Uterus (tissue), 4 donors: ENCODE measurements around the gene SLC35D1. TPM values are rescaled to one million over a fixed set of nuclear protein-coding genes. Genes with fewer than 3 reads are reported as not detected.

Experiments used
- DNase-seq, 2 donors: peaks; one replicate each; pipeline ENCODE4 v3.0.0-alpha.2; 2019 to 2020
- H3K27ac ChIP-seq, 2 donors: fragments of 200-600 bp; sonication (generic); 1 replicate in 1 of 2; 2 replicates in 1 of 2; pipeline ENCODE4 v1.5.1; 2016 to 2018
- H3K27me3 ChIP-seq, 2 donors: fragments of 200-600 bp; sonication (generic); one replicate each; pipeline ENCODE4 v1.5.1; 2018 to 2019; ENCODE audit warnings: control low read depth in 1 of 2
- H3K36me3 ChIP-seq, 2 donors: fragments of 200-600 bp; sonication (generic); one replicate each; pipeline ENCODE4 v1.5.1; 2019; ENCODE audit warnings: control low read depth in 1 of 2
- H3K4me1 ChIP-seq, 2 donors: fragments of 200-600 bp; sonication (generic); one replicate each; pipeline ENCODE4 v1.5.1; 2018 to 2019; ENCODE audit warnings: control low read depth in 1 of 2
- H3K4me3 ChIP-seq, 2 donors: fragments of 200-600 bp; sonication (generic); 1 replicate in 1 of 2; 2 replicates in 1 of 2; pipeline ENCODE4 v1.5.1; 2018 to 2019; ENCODE audit warnings: mild to moderate bottlenecking in 1 of 2
- H3K9me3 ChIP-seq, 2 donors: fragments of 200-600 bp; sonication (generic); one replicate each; pipeline ENCODE4 v1.5.1; 2019; ENCODE audit warnings: control low read depth in 1 of 2
- CTCF ChIP-seq, 4 experiments: fragments of 200-600 bp in 2 of 4; fragments of 450-650 bp in 2 of 4; sonication (generic) in 2 of 4; IDR thresholded peaks; one replicate each; pipeline ENCODE4 v1.5.1; 2016 to 2019; ENCODE audit warnings: antibody characterized with exemption in 4 of 4, mild to moderate bottlenecking in 2 of 4, moderate library complexity in 1 of 4
- POLR2A ChIP-seq, 2 donors: fragments of 450-650 bp; IDR thresholded peaks; one replicate each; pipeline ENCODE4 v1.6.1; 2016; ENCODE audit warnings: antibody characterized with exemption in 2 of 2, mild to moderate bottlenecking in 1 of 2, moderate library complexity in 1 of 2
- intact Hi-C: fragments of 100-400 bp; cut with DNase I; formaldehyde crosslinking; loops from one replicate; pipeline ENCODE4 v1.15.1; 2023; ENCODE audit warnings: low total_unique reads
- total RNA-seq, 4 donors: library from RNA; depleted of rRNA in 3 of 4; stranded (reverse); fragments of >200 nt in 3 of 4; gene quantifications; one replicate each; pipeline versions ENCODE4 v1.1.0 to v1.2.4, GENCODE V29; 2014 to 2023
- donor health status: DM: yes; HTN: yes; CAD: no.

Gene SLC35D1
- total RNA-seq, 4 donors from 2014 or later: 5.0 to 21.8 (median 8.8) TPM

GRCh38 chr1:67051196-67051595 lies 2.8 kb downstream of the SLC35D1 start:
- TF ChIP-seq CTCF (IDR thresholded peaks at IDR 0.05) (no peak), POLR2A (IDR thresholded peaks at IDR 0.05) (no peak)

GRCh38 chr1:67044631-67045270 lies 9.2 kb downstream of the SLC35D1 start:
- no peak for DNase-seq
- intact Hi-C loops: no loop called here
- Histone ChIP-seq H3K27ac (no peak overlapping the region), H3K4me3 (no peak overlapping the region), H3K4me1 (no peaks in the 10 kb centered on the region), H3K27me3 (no peaks in the 10 kb centered on the region), H3K36me3 (no peaks in the 10 kb centered on the region), H3K9me3 (no peaks in the 10 kb centered on the region)
- TF ChIP-seq CTCF (IDR thresholded peaks at IDR 0.05) (no peak), POLR2A (IDR thresholded peaks at IDR 0.05) (no peak)

More at GRCh38 chr1:67051196-67051595, 2.8 kb downstream of the SLC35D1 start:
- Histone ChIP-seq H3K4me3 (no peak overlapping the region), H3K36me3 (no peaks in the 10 kb centered on the region), H3K4me1 (no peaks in the 10 kb centered on the region), H3K9me3 (no peaks in the 10 kb centered on the region), H3K27me3 (no peaks in the 10 kb centered on the region), H3K27ac (no peak overlapping the region)
- intact Hi-C loops: no loop called here
- no peak for DNase-seq

GRCh38 chr1:67043366-67043765 lies 10.6 kb downstream of the SLC35D1 start:
- no peaks in the 10 kb centered on the region for H3K27me3 ChIP-seq
- no peak for TF ChIP-seq CTCF (IDR thresholded peaks at IDR 0.05)
- no peak for TF ChIP-seq POLR2A (IDR thresholded peaks at IDR 0.05)
- no peak overlapping the region for H3K4me3 ChIP-seq
- intact Hi-C loops: no loop called here
- no peaks in the 10 kb centered on the region for H3K9me3 ChIP-seq
- no peaks in the 10 kb centered on the region for H3K4me1 ChIP-seq
- DNase-seq: no peak
- peak overlapping the region in 1 of 2 donors; percentile 70 for H3K27ac ChIP-seq
- no peaks in the 10 kb centered on the region for H3K36me3 ChIP-seq

GRCh38 chr1:67041841-67042503 lies 12.0 kb downstream of the SLC35D1 start:
- Histone ChIP-seq H3K4me3 (no peak overlapping the region), H3K27ac (peak overlapping the region in 1 of 2 donors; percentile 70), H3K4me1 (no peaks in the 10 kb centered on the region), H3K27me3 (no peaks in the 10 kb centered on the region), H3K9me3 (no peaks in the 10 kb centered on the region), H3K36me3 (no peaks in the 10 kb centered on the region)
- no peak for DNase-seq
- TF ChIP-seq CTCF (IDR thresholded peaks at IDR 0.05) (no peak), POLR2A (IDR thresholded peaks at IDR 0.05) (no peak)
- intact Hi-C loops: no loop called here

GRCh38 chr1:67040405-67040804 lies 13.5 kb downstream of the SLC35D1 start:
- Histone ChIP-seq H3K4me3 (no peak overlapping the region), H3K36me3 (no peaks in the 10 kb centered on the region), H3K27me3 (no peaks in the 10 kb centered on the region), H3K4me1 (no peaks in the 10 kb centered on the region), H3K27ac (no peak overlapping the region), H3K9me3 (no peaks in the 10 kb centered on the region)
- intact Hi-C loops: no loop called here
- DNase-seq: no peak
- TF ChIP-seq POLR2A (IDR thresholded peaks at IDR 0.05) (no peak), CTCF (IDR thresholded peaks at IDR 0.05) (no peak)
